GM13977 (cell line): ENCODE data around the gene SPATA46.

Experiments
- DNase-seq: peaks from one replicate; pipeline ENCODE4 v3.0.0; 2012; ENCODE audit warnings: low spot score
- CTCF ChIP-seq: IDR thresholded peaks from 2 replicates; pipeline ENCODE4 v1.5.1; 2012; ENCODE audit warnings: mild to moderate bottlenecking, control low read depth; ENCODE audit not compliant: insufficient read depth; ENCODE audit errors: extremely low read depth, missing control alignments
- in situ Hi-C: fragments of 300-500 bp; cut with MboI; formaldehyde crosslinking; loops from one replicate; pipeline ENCODE4 v1.12.0; 2022; ENCODE audit warnings: low sequenced_read_pairs, low pct_unique_long_range_greater_than_20kb, mixed read lengths, inconsistent platforms; ENCODE audit not compliant: unreplicated experiment

SPATA46 gene

GRCh38 chr1:162349635-162350330 lies 26.9 kb downstream of the SPATA46 start:
- TF ChIP-seq CTCF, result no peak
- DNase-seq, result no peak
- in situ Hi-C loops, result no loop called here

GRCh38 chr1:162347281-162347680 lies 29.4 kb downstream of the SPATA46 start:
- TF ChIP-seq CTCF, result no peak
- DNase-seq, result no peak
- in situ Hi-C loops, result no loop called here

GRCh38 chr1:162343470-162343869 lies 33.2 kb downstream of the SPATA46 start:
- DNase-seq, result no peak
- no peak for TF ChIP-seq CTCF
- in situ Hi-C loops, result no loop called here

- TF ChIP-seq CTCF, result no peak
- no peak for DNase-seq
- in situ Hi-C loops, result no loop called here
Measured at GRCh38 chr1:162342452-162342983, 34.1 kb downstream of the SPATA46 start.

GRCh38 chr1:162336621-162337285 lies 39.9 kb downstream of the SPATA46 start:
- TF ChIP-seq CTCF, result no peak
- no peak for DNase-seq
- in situ Hi-C loops, result no loop called here

- TF ChIP-seq CTCF, result no peak
- no peak for DNase-seq
- in situ Hi-C loops, result no loop called here
Measured at GRCh38 chr1:162335126-162335525, 41.5 kb downstream of the SPATA46 start.
